Measurements from ENCODE around the gene RHBG. TPM values are rescaled to one million over a fixed set of nuclear protein-coding genes. Genes with fewer than 3 reads are reported as not detected.
A peak's percentile ranks its signal among the peaks of the same experiment; 100 is the strongest.

The RHBG gene
- polyA plus RNA-seq, 1 donor from 2014 or later: not detected

DNA sequence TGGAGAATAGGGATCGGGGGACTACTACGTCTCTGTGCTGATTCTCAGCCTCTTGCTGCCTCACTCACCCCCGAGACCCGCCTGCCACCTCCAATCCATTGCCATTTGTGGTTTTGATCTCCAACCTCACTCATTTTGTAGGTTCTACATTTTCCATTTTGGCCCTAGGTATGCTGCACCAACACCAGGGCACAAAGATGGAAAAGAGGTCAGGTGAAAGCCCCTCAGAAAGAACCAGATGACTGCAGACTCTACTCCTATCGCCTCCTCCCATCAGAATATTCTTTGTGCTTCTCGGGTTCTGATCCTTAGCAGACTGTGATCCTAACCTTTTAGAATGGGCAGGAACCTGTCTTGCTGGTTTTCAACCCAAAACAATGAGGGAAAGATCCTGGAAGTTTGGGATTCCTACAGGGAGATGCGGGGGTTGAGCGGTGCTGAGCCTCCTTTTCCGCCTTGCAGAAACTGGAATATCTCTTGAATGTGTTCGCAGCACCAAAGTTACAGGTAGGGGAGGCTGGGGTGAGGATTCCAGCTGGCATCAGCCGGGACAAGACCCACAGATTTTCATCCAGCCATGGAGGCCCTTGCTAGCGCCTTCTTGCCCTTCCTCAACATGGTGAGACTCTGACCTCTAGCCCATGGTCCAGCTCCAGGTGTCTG lies 53.1 kb downstream of the RHBG start:
- H3K9ac ChIP-seq (ENCODE audit: low read length): peak overlapping the region; percentile 44
- TF ChIP-seq TAF1 (IDR thresholded peaks at IDR 0.05; ENCODE audit: low read depth) (no peak), REST (IDR thresholded peaks at IDR 0.05; ENCODE audit: borderline replicate concordance) (no peak), EP300 (conservative IDR thresholded peaks at IDR 0.05; ENCODE audit: poor library complexity, severe bottlenecking) (no peak), SMC3 (conservative IDR thresholded peaks at IDR 0.05; ENCODE audit: poor library complexity) (no peak)
- H3F3A ChIP-seq (ENCODE audit: insufficient read depth, low read length, poor library complexity, severe bottlenecking): no peaks in the 10 kb centered on the region
- H4K20me1 ChIP-seq (ENCODE audit: insufficient read depth): no peaks in the 10 kb centered on the region
- peaks cover 99% of the 10 kb centered on the region for H3K27me3 ChIP-seq (ENCODE audit: insufficient read depth, low read depth, low read length)
- H3K27ac ChIP-seq (ENCODE audit: low read length): no peak overlapping the region
- no peaks in the 10 kb centered on the region for H3K9me2 ChIP-seq (ENCODE audit: insufficient read depth, low read length)
- no peaks in the 10 kb centered on the region for H3K79me2 ChIP-seq (replicated peaks; ENCODE audit: insufficient read depth, low read length)
- peak overlapping the region; percentile 6 for H2AFZ ChIP-seq (ENCODE audit: low read depth, low read length)
- H3K4me2 ChIP-seq (ENCODE audit: low read length): peak overlapping the region; percentile 43
- no peaks in the 10 kb centered on the region for H3K9me3 ChIP-seq (ENCODE audit: low read length)
- no peaks in the 10 kb centered on the region for H3K36me3 ChIP-seq (ENCODE audit: insufficient read depth, low read length)
- H3K4me3 ChIP-seq (ENCODE audit: low read length): peak overlapping the region; percentile 77

GRCh38 chr1:156422602-156423091 lies 53.6 kb downstream of the RHBG start:
- Histone ChIP-seq H3K27me3 (ENCODE audit: insufficient read depth, low read depth, low read length) (peaks cover 99% of the 10 kb centered on the region), H3K4me3 (ENCODE audit: low read length) (no peak overlapping the region), H3K9me2 (ENCODE audit: insufficient read depth, low read length) (no peaks in the 10 kb centered on the region), H3F3A (ENCODE audit: insufficient read depth, low read length, poor library complexity, severe bottlenecking) (no peaks in the 10 kb centered on the region), H3K36me3 (ENCODE audit: insufficient read depth, low read length) (no peaks in the 10 kb centered on the region), H3K79me2 (replicated peaks; ENCODE audit: insufficient read depth, low read length) (no peaks in the 10 kb centered on the region), H3K4me2 (ENCODE audit: low read length) (no peak overlapping the region), H4K20me1 (ENCODE audit: insufficient read depth) (no peaks in the 10 kb centered on the region), H3K9ac (ENCODE audit: low read length) (no peak overlapping the region), H3K27ac (ENCODE audit: low read length) (no peak overlapping the region), H3K9me3 (ENCODE audit: low read length) (no peaks in the 10 kb centered on the region), H2AFZ (ENCODE audit: low read depth, low read length) (no peak overlapping the region)
- no peak for TF ChIP-seq EP300 (conservative IDR thresholded peaks at IDR 0.05; ENCODE audit: poor library complexity, severe bottlenecking)
- no peak for TF ChIP-seq MXI1 (conservative IDR thresholded peaks at IDR 0.05; ENCODE audit: poor library complexity, severe bottlenecking)
- TF ChIP-seq SMC3 (conservative IDR thresholded peaks at IDR 0.05; ENCODE audit: poor library complexity): no peak
- TF ChIP-seq RAD21 (conservative IDR thresholded peaks at IDR 0.05): no peak
- TF ChIP-seq TAF1 (IDR thresholded peaks at IDR 0.05; ENCODE audit: low read depth): no peak
- TF ChIP-seq, protein P1, sequence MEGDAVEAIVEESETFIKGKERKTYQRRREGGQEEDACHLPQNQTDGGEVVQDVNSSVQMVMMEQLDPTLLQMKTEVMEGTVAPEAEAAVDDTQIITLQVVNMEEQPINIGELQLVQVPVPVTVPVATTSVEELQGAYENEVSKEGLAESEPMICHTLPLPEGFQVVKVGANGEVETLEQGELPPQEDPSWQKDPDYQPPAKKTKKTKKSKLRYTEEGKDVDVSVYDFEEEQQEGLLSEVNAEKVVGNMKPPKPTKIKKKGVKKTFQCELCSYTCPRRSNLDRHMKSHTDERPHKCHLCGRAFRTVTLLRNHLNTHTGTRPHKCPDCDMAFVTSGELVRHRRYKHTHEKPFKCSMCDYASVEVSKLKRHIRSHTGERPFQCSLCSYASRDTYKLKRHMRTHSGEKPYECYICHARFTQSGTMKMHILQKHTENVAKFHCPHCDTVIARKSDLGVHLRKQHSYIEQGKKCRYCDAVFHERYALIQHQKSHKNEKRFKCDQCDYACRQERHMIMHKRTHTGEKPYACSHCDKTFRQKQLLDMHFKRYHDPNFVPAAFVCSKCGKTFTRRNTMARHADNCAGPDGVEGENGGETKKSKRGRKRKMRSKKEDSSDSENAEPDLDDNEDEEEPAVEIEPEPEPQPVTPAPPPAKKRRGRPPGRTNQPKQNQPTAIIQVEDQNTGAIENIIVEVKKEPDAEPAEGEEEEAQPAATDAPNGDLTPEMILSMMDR (IDR thresholded peaks at IDR 0.05; ENCODE audit: poor library complexity, severe bottlenecking): no peak

Measured in neural cell (in vitro differentiated cells).